Mesangial cell (primary cell): ENCODE data around the gene TFAM. TPM values are rescaled to one million over a fixed set of nuclear protein-coding genes. Genes with fewer than 3 reads are reported as not detected.

ENCODE experiments used
- total RNA-seq: library from RNA; depleted of rRNA; stranded (reverse); fragments of >200 nt; gene quantifications from 2 replicates; pipeline ENCODE4 v1.2.3, GENCODE V29; 2015

Gene TFAM
- total RNA-seq: 12.5 and 16.6 TPM in 2 replicates

GRCh38 chr10:58384999-58385783 lies at the start of gene TFAM:
TFAM (plus strand) TSS chr10:58385410; CDS start chr10:58385548, 138 bp downstream.

Other genes with a start within 250 kb of the TFAM start
- 2.6 and 3.4 TPM in 2 replicates for gene IPMK, start 117.5 kb upstream of the TFAM start, total RNA-seq
- 15.6 and 17.4 TPM in 2 replicates for gene CISD1, start 116.2 kb upstream of the TFAM start, total RNA-seq
- 10.5 and 11.4 TPM in 2 replicates for gene UBE2D1, start 50.4 kb upstream of the TFAM start, total RNA-seq
- gene BICC1, start 127.5 kb downstream of the TFAM start, total RNA-seq: 68.8 and 186 TPM in 2 replicates